HG03342 (cell line): ENCODE measurements around the gene SNX13.
A peak's percentile ranks its signal among the peaks of the same experiment; 100 is the strongest.

Experiments
- ATAC-seq: cut with Tn5 transposase; IDR thresholded peaks from one replicate; pipeline ENCODE4 v1.9.1; 2021; ENCODE audit warnings: mild to moderate bottlenecking, moderate library complexity; ENCODE audit not compliant: unreplicated experiment

Gene SNX13

DNA sequence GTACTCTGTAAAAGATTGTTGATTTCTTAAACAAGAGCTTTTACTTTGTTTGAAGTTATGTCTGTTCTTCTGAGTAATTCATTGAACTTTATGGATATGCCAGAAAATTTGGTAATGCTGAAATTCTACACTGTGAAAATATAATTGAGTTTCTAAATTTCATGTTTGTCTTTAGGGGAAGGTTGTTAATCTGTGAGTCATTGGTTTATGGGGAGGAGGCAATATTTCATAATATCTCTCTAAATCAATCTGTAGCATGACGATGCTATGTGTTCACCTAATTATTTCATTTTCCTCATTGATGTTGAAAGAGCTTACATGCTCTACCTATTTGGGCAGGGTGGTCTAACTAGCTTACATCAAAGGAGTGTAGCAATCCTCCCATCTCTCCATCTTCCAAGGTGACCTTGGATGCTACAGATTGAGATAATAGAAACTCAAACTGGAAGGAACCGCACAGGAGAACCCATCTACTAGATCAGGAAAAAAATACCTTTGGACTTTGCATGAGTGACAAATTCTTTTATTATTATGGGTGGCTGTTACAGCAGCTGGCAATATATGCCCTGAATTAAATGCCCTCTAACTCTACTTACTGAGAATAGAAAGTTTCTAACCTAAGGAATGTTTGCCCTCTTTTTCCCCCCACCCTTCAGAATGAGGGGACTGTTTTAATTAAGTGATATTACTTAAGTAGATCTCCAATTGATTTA lies 8.4 kb upstream of the SNX13 start:
- ATAC-seq: no peak

DNA sequence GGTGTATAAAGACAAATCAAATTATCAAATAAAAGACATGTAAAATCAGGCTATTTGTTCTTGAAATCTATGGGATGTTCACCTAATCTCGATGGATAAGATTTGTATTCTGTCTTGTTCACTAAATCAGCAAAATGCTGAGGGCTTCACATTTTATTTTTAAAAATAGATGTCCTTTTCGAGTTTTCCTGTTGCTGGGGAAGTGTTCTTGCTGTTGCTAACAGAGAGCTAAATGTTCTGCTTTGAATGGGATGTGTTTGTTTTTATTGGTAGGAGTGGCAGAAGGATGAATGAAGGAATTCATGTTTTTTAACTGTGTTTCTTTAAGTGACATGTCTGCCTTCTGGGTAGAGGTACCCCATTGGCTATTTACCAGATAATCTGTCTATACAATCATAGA lies 7.3 kb upstream of the SNX13 start:
- ATAC-seq: no peak

DNA sequence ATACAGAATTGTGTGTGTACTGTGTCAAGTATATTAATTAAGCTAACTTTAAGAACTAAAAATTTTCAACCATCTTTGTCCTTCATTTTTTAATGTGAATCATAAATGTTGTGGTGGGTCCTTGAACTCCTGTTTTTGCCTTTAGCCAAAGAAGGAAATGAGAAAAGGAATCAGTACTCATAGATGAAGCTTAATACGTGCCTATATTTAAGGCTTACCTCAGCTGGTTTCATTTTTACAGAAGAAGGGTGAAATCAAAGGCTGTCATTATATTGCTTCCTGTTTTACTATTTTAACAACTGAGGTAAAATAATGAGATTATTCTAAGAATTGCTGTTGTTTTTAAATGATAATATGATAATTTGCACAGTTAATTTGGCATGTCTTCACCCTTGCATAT lies 6.3 kb upstream of the SNX13 start:
- ATAC-seq: peak; percentile 68

DNA sequence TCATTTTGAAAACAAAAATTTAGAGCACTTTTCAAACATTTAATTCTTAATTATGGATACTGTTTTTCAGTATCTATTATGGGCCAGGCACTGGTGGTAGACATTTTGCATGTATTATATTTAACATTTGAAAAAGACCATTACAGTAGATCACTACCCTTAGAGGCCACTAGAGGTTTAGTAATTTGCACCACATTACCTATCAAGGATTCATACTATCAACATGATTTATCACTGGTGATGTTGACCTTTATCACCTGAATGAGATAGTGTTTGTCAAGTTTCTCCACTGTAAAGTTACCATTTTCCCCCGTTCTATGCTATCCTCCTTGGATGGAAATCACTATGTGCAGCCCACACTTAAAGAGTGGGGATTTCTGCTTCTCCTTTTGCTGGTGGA lies 4.4 kb upstream of the SNX13 start:
- no peak for ATAC-seq

DNA sequence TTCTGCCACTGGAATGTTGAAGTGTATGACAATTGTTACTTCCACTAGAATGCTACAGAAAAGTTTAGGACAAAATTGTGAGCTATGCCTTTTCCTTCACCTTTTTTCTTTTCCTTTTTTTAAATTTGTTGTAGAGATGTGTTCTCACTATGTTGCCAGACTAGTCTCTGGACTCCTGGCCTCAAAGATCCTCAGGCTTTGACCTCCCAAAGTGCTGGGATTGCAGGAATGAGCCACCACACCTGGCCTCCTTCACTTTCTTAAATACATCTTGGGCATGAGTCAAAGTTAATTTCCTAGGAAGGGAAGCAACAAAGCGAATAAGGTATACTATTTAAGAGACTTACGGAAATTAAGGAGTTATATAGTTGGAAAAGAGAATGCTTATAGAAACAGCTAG lies 2.7 kb upstream of the SNX13 start:
- no peak for ATAC-seq

DNA sequence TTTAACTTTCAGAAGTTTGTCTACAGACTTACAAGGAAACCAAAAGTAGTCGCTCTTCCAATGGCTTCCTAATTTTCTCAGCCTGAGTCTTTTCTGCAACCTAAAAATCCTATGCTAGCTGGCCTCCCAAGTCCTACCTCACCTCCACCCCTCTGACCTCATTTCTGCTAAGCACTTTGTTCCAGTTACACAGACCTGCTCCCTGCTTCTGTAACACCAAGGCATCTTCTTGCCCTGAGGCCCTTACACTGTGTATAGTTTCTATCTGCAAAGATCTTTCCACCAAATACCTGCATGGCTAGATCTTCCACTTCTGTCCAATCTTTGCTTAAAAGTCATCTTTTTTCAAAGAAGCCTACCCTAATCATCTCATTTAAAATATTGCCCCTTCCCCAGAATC lies 1.9 kb upstream of the SNX13 start:
- no peak for ATAC-seq

DNA sequence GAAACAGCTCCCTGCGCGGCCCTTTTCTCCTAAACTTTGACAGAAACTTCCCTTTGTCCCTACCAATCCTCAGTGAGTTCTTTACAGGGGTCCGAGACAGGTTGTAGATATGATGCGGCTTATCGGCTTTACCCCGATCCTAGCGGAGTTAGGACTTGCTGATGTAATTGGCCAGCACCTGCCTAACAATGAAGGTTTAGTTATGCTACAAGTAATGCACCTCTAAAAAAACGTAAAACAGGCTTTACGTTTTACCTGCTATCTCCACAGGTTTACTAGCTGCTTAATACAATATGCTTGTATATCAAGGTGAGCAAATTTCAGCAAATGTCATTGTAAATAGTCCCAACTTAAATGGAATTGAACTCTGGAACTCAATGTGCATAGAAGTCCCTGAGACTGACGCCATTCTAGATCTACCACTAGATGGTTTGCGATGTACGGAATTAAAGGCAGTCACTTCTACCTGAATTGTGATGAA lies 697 bp upstream of the SNX13 start:
- no peak for ATAC-seq

DNA sequence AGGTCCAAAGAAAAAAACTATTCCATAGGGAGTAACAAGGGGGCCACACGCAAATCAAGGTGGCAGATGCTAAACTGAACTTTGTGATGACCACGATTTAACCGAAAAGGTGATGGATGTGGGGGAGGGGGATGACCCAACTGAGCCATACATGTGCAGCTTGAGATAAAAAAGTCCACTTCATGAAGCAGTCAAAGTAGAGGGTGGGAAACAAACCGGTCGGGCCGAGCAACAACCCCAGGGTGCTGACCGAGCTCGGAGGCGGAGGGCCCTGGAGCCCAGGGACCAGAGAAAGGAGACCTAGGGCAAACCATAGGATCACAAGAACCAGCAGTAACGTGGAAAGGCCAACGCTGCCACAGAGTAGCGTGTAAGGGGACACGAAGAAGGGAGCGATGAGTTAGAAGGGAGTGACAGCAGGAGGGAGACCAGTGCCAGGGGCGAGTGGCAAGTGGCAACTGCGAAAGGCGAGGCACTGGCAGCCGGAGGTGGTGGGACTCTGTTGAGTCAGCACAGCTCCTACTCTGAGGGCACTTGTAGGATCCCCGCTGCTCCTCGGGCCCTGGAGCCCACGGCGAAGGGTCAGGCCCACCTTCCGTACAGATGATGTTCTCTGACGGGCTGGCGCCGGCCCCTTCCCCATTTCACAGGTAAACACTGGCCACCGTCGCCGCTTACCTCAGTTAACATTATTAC lies 540 bp downstream of the SNX13 start:
- peak; percentile 40 for ATAC-seq

DNA sequence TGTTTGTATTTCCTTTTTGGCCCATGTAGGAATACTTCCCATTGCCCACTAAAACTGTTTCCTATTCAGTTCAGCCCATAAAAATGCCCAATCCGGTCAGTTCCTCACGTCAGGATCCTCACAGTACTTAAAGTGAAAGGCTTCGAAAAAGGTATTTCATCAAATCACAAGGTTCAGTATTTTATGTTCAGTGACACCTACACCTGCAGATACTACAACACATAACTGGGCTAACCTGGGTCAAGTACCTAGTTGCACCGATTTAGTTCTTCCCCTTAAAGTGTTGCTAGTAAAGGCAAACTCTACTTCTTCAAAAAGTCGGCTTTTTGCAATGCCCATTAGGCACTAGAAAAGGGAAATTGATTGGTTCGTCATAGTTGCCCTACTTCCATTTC lies 1.1 kb downstream of the SNX13 start:
- no peak for ATAC-seq

DNA sequence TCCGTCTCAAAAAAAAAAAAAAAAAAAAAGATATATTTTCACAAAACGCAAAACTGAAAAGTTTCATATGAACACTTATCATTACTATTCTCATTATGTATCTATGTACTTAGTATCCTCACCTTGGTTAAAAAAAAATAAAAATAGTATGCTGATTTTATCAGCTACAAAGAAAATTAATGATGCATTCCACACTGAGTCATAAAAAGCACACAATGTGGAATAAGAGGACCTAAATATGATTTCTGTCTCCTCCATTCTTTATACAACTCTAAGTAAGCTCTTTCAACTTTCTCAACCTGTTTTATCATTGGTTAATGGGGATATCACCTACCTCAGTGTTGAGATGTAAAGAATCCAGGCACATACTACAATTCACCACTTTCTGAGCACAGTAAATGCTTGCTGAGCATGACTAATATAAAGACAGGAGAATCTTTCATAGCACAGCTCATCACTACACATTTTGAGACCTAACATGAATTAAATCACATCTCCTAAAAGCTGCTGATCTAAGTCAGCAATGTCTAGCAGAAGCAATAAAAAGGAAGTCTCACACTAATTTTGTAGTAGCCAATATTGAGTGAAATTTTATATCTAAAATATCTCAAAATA lies 2.7 kb downstream of the SNX13 start:
- no peak for ATAC-seq

DNA sequence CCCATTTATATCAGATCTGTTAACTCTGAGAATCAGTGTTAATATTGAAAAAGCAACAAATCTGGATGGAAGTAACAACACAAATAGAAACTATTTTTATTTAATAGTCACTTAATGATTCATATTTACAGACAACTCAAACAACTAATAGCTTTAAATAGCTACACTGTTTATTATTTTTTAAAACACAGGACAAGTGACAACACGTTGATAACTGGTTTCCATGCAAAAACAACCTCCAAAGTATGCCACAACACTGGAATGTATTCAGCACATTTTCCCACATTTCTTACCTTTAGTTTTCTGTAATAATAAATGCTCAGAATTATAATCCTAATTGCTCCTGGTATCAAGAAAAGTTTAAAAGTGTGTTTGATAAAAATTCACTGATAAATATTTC lies 4.0 kb downstream of the SNX13 start:
- no peak for ATAC-seq

DNA sequence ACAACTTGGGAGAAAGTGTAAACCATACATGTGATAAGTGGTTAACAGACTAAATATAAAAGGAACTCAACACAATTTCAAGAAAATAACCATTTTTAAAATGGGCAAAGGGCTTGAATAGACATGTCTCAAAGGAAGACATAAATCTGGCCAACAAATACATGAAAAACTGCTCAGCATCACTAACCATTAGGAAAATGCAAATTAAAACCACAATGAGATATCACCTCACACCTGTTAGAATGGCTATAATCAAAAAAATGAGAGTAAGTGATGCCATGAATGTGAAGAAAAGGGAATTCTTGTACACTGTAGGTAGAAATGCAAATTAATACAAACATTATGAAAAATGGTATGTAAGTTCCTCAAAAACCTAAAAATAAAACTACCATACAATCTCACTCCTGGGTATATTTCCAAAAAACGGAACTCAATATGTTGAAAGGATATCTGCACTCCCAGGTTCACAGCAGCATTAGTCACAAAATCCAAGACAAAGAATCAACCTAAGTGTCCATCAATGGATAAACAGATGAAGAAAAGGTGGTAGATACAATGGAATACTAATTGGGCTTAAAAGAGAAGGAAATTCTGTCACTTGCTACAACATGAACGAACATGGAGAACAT lies 5.6 kb downstream of the SNX13 start:
- no peak for ATAC-seq

DNA sequence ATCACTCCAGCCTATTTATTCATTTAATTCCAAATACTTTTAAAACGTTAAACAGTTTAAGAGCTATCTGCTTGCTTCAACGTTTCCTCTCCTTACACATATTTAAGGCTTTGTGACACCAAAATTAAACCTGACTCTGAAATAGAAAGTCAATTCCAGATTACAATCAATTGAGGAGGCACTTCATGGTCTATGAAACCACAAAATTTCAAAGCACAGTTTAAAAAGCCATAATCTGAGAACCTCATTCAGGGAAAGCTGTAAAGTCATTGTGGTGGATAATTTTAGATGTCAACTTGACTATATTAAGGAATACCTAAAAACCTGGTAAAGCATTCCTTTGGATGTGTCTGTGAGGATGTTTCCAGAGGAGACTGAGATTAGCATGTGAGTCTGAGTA lies 6.2 kb downstream of the SNX13 start:
- no peak for ATAC-seq

DNA sequence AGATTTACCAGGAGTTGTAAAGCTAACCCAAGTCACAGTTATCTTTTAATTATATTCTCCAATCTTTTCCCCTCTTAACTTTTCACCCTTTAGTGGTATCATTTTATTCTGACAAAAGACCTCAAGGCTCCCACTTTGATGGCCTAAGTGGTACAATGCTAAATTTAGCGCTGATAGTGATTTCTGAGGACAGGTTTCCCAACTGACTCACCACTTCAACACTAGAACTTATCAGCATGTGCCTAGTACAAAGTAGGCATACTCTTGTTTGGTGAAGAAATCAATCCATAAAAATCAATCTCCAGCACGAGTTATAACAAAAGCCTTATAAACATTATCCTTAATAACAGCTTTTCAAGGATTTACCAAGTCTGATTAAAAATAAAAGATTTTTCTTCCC lies 7.5 kb downstream of the SNX13 start:
- no peak for ATAC-seq

DNA sequence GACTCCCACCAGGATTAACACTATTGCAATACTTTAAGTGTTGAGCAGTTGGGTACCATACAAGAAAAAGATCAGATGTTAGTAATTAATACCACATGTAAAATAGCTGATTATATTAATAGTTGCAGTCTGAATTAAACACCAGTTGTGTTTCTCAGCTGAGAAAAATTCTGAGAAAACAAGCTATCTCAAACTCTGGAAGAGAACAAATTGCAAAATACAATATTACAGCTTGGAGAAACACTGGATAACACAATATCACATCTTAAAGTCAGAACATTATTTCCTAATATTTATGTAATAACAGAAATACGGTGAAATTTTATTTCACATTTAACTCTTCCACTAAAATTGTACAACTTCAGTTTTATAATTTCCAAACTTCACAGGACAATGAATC lies 9.2 kb downstream of the SNX13 start:
- ATAC-seq: no peak

DNA sequence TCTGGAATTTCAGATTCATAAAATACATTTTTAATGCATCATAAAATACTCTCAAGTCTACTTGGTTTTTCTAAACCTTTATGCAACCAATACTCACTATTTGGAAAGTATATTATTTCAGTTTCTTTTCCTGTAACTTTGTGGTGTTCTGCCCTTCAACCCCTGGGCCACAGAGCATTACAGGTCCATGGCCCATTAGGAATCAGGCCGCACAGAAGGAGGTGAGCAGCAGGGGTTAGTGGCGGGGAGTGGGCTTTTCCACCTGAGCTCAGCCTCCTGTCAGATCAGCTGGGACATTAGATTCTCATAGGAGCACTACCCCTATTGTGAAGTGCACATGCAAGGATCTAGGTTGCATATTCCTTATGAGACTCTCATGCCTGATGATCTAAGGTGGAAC lies 9.7 kb downstream of the SNX13 start:
- no peak for ATAC-seq

DNA sequence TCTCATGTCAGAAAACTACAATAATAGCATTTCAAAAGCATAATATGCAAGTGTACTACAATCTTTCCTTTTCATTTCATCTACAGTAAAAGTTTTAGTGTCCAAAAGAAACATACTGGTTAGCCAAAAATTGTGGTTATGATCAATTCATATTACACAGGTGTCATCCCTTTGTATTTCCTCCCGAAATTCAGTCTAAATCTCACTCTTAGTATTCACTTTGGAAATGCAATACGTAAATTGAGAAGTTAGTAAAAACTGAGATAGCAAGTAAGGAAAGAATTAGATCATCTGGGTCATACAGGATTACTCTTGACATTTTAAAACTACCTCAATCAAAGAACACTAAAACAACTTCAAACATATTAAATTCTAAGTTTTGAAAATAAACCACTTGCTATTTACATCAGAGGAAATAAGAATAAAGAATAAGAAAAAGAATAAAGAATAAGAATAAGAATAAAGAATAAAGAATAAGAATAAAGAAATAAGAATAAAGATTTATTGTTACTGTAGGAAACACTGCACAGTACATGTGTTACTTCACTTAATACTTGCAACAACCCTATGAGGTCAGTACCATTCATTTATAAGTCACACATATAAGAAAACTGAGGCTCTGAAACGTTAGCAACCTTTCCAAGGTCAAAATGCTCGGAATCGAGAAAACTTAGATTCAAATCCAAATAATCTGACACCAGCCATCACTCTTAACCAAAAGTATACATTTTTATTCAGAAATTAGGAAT lies 10.5 kb downstream of the SNX13 start:
- ATAC-seq: no peak

DNA sequence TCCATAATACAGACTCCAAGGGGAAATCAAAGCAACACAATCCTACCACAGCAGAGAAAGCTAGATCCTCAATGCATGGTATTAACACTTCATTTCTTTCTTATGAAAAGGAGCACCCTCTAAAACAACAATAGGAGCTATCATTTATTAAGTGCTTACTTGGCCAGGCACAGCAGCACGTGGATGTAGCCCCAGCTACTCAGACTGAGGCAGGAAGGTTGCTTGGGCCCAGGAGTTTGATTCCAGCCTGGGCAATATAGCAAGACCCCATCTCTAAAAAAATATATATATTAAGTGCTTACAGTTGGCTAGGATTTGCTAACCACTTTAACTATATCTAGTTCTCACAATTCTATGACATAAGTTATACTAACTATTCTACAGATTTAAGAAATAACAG lies 12.2 kb downstream of the SNX13 start:
- ATAC-seq: no peak

DNA sequence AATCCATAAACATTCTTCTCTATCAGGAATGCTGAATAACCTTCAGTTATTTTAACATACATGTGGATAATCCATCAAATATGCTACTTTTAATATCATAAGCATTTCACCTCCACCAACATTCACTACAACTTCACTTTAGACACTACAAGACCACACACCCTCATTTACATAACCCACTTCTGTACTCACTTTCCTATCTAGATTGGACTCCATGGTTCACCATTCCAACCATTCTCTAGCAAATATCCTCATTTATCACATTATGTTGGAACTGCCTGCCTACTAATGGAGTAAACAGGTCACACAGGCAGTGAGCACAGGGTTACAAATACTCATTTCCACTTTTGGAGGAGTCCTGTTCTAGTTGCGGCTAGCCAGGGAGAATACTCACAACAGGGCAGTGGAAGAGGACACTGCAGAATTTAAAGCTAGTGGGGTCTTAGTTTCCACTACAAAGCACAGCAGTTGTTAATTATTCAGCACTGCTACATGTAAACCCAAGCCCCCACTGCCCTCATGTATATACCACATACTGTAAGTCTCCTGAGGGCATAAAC lies 18.4 kb downstream of the SNX13 start:
- ATAC-seq: no peak

DNA sequence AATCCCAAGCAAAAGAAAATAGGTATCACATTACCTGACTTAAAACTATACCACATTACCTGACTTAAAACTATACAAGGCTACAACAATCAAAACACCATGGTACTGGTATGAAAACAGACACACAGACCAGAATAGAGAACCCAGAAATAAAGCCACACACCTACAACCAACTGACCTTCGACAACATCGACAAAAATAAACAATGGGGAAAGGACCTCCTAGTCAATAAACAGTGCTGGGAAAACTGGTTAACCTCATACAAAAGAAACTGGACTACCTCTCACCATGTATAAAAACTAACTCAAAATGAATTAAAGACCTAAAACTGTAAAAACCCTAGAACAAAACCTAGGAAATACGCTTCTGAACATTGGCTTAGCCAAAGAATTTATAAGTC lies 22.5 kb downstream of the SNX13 start:
- no peak for ATAC-seq

DNA sequence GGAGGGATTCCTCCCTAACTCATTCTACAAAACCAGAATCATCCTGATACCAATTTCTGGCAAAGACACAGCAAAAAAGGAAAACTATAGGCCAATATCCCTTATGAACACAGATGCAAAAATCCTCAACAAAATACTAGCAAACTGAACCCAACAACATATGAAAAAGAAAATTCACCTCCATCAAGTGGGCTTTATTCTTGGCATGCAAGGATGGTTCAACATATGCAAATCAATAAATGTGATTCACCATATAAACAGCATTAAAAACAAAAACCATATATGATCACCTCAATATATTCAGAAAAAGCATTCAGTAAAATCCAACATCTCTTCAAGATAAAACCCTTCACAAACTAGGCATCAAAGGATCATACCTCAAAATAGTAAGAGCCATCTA lies 23.5 kb downstream of the SNX13 start:
- ATAC-seq: no peak
